ENCODE data around the gene MAD2L2.

DNA sequence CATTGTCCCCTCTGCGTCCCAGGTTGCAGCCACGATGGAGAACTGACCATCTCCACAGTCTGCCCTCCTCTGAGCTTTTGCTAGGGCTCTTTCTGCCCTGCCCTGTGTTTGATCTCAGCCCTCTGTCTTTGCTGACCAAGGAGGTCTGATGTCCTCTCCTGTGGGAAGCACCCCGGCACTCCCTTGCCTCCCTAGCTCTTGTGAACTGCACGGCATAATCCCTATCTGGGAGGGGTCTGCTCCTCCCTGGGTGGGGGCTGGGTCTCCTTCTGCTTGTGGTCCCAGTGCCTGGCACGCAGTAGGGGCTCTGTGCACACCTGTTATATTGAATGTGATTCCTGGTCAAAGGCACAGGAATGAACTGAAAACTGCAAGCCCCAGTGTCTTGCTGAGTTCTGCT is 13.0 kb upstream of the MAD2L2 start:
- TF ChIP-seq, protein P1, sequence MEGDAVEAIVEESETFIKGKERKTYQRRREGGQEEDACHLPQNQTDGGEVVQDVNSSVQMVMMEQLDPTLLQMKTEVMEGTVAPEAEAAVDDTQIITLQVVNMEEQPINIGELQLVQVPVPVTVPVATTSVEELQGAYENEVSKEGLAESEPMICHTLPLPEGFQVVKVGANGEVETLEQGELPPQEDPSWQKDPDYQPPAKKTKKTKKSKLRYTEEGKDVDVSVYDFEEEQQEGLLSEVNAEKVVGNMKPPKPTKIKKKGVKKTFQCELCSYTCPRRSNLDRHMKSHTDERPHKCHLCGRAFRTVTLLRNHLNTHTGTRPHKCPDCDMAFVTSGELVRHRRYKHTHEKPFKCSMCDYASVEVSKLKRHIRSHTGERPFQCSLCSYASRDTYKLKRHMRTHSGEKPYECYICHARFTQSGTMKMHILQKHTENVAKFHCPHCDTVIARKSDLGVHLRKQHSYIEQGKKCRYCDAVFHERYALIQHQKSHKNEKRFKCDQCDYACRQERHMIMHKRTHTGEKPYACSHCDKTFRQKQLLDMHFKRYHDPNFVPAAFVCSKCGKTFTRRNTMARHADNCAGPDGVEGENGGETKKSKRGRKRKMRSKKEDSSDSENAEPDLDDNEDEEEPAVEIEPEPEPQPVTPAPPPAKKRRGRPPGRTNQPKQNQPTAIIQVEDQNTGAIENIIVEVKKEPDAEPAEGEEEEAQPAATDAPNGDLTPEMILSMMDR (IDR thresholded peaks at IDR 0.05): no peak
- no peak for TF ChIP-seq POLR2AphosphoS5 (IDR thresholded peaks at IDR 0.05)

Measured in transverse colon (tissue), 4 donors.